NT2/D1 (cell line): ENCODE measurements around the gene SWI5.

Experiments
- YY1 ChIP-seq: IDR thresholded peaks from 2 replicates; pipeline ENCODE4 v1.6.1; 2011; ENCODE audit not compliant: insufficient read length, insufficient read depth
- ZNF274 ChIP-seq: IDR thresholded peaks from 2 replicates; pipeline ENCODE4 v1.6.1; 2011; ENCODE audit warnings: mild to moderate bottlenecking, low read depth, low read length

GRCh38 chr9:128292009-128292408, 15.9 kb downstream of the SWI5 start:
- no peak for TF ChIP-seq ZNF274
- no peak for TF ChIP-seq YY1
